Measurements from ENCODE around the gene DAPK1. TPM values are rescaled to one million over a fixed set of nuclear protein-coding genes. Genes with fewer than 3 reads are reported as not detected.

The DAPK1 gene
- total RNA-seq, 8 experiments from 2014 or later: 31.6 to 466 (median 50.0) TPM

GRCh38 chr9:87609486-87609885 lies 111.8 kb downstream of the DAPK1 start:
- no peak for ATAC-seq (replicated peaks in 6 of 8)
- Histone ChIP-seq H3K27ac (no peak overlapping the region), H3K4me1 (replicated peaks in 1 of 2) (peaks cover 4 to 10% of the 10 kb centered on the region in 2 donors), H3K4me3 (no peak overlapping the region)
- in situ Hi-C loops (cut with MboI; ENCODE audit: low pct_unique_long_range_greater_than_20kb in 2 of 9, low sequenced_read_pairs in 9 of 9, unreplicated experiment in 9 of 9): no loop called here
- 58 to 100% (median 86%) methylated on average over 1 to 5 of the region's 5 CpGs for WGBS, 10 experiments

- no peak overlapping the region for H3K27ac ChIP-seq
- H3K4me3 ChIP-seq: no peak overlapping the region
- peaks cover 4 to 10% of the 10 kb centered on the region in 2 donors for H3K4me1 ChIP-seq (replicated peaks in 1 of 2)
- in situ Hi-C loops (cut with MboI; ENCODE audit: low pct_unique_long_range_greater_than_20kb in 2 of 9, low sequenced_read_pairs in 9 of 9, unreplicated experiment in 9 of 9): no loop called here
- peak in 3 of 8 experiments; percentile 11 to 77 (median 11) for ATAC-seq (replicated peaks in 6 of 8)
- WGBS, 10 experiments: 0 to 100% (median 89%) methylated on average over 1 to 10 of the region's 12 CpGs
Observed at GRCh38 chr9:87610200-87611155, 112.8 kb downstream of the DAPK1 start.

GRCh38 chr9:87611776-87612175 lies 114.1 kb downstream of the DAPK1 start:
- Histone ChIP-seq H3K4me1 (replicated peaks in 1 of 2) (peaks cover 4 to 10% of the 10 kb centered on the region in 2 donors), H3K27ac (no peak overlapping the region), H3K4me3 (no peak overlapping the region)
- in situ Hi-C loops (cut with MboI; ENCODE audit: low pct_unique_long_range_greater_than_20kb in 2 of 9, low sequenced_read_pairs in 9 of 9, unreplicated experiment in 9 of 9): no loop called here
- 88 to 100% (median 98%) methylated on average over 2 to 4 of the region's 4 CpGs; no CpG with 5 or more reads in 2 of the 10 experiments for WGBS, 10 experiments
- ATAC-seq (replicated peaks in 6 of 8): no peak

- in situ Hi-C loops (cut with MboI; ENCODE audit: low pct_unique_long_range_greater_than_20kb in 2 of 9, low sequenced_read_pairs in 9 of 9, unreplicated experiment in 9 of 9): no loop called here
- Histone ChIP-seq H3K4me3 (no peak overlapping the region), H3K4me1 (replicated peaks in 1 of 2) (peaks cover 4 to 10% of the 10 kb centered on the region in 2 donors), H3K27ac (no peak overlapping the region)
- WGBS, 10 experiments: 60 to 100% (median 90%) methylated on average over 1 to 3 of the region's 3 CpGs; no CpG with 5 or more reads in 2 of the 10 experiments
- ATAC-seq (replicated peaks in 6 of 8): no peak
Observed at GRCh38 chr9:87612536-87612935, 114.9 kb downstream of the DAPK1 start.

- Histone ChIP-seq H3K4me3 (no peak overlapping the region), H3K4me1 (replicated peaks in 1 of 2) (peaks cover 4 to 10% of the 10 kb centered on the region in 2 donors), H3K27ac (no peak overlapping the region)
- WGBS, 10 experiments: 40 to 100% (median 66%) methylated on average over 2 to 10 of the region's 11 CpGs
- in situ Hi-C loops (cut with MboI; ENCODE audit: low pct_unique_long_range_greater_than_20kb in 2 of 9, low sequenced_read_pairs in 9 of 9, unreplicated experiment in 9 of 9): no loop called here
- peak in 3 of 8 experiments; percentile 11 to 45 (median 41) for ATAC-seq (replicated peaks in 6 of 8)
Observed at GRCh38 chr9:87613265-87614111, 115.8 kb downstream of the DAPK1 start.

- ATAC-seq (replicated peaks in 6 of 8): no peak
- no peak overlapping the region for H3K27ac ChIP-seq
- peaks cover 4 to 10% of the 10 kb centered on the region in 2 donors for H3K4me1 ChIP-seq (replicated peaks in 1 of 2)
- in situ Hi-C loops (cut with MboI; ENCODE audit: low pct_unique_long_range_greater_than_20kb in 2 of 9, low sequenced_read_pairs in 9 of 9, unreplicated experiment in 9 of 9): no loop called here
- no peak overlapping the region for H3K4me3 ChIP-seq
- 14 to 100% (median 97%) methylated on average over 1 to 5 of the region's 7 CpGs; no CpG with 5 or more reads in 3 of the 10 experiments for WGBS, 10 experiments
Observed at GRCh38 chr9:87614397-87614796, 116.7 kb downstream of the DAPK1 start.

- Histone ChIP-seq H3K27ac (no peak overlapping the region), H3K4me3 (no peak overlapping the region), H3K4me1 (replicated peaks in 1 of 2) (peaks cover 4 to 10% of the 10 kb centered on the region in 2 donors)
- ATAC-seq (replicated peaks in 6 of 8): no peak
- 47 to 100% (median 93%) methylated on average over 1 to 6 of the region's 6 CpGs; no CpG with 5 or more reads in 1 of the 10 experiments for WGBS, 10 experiments
- in situ Hi-C loops (cut with MboI; ENCODE audit: low pct_unique_long_range_greater_than_20kb in 2 of 9, low sequenced_read_pairs in 9 of 9, unreplicated experiment in 9 of 9): no loop called here
Observed at GRCh38 chr9:87615136-87615535, 117.5 kb downstream of the DAPK1 start.

- peaks cover 4 to 10% of the 10 kb centered on the region in 2 donors for H3K4me1 ChIP-seq (replicated peaks in 1 of 2)
- in situ Hi-C loops (cut with MboI; ENCODE audit: low pct_unique_long_range_greater_than_20kb in 2 of 9, low sequenced_read_pairs in 9 of 9, unreplicated experiment in 9 of 9): no loop called here
- H3K4me3 ChIP-seq: no peak overlapping the region
- no peak overlapping the region for H3K27ac ChIP-seq
- 38 to 100% (median 98%) methylated on average over 1 to 4 of the region's 6 CpGs; no CpG with 5 or more reads in 2 of the 10 experiments for WGBS, 10 experiments
- ATAC-seq (replicated peaks in 6 of 8): peak in 1 of 8 experiments; percentile 12
Observed at GRCh38 chr9:87615547-87616148, 118.0 kb downstream of the DAPK1 start.

- H3K4me3 ChIP-seq: no peak overlapping the region
- in situ Hi-C loops (cut with MboI; ENCODE audit: low pct_unique_long_range_greater_than_20kb in 2 of 9, low sequenced_read_pairs in 9 of 9, unreplicated experiment in 9 of 9): no loop called here
- no peak for ATAC-seq (replicated peaks in 6 of 8)
- peaks cover 7 to 10% of the 10 kb centered on the region in 2 donors for H3K4me1 ChIP-seq (replicated peaks in 1 of 2)
- 31 to 100% (median 100%) methylated on average over 1 to 2 of the region's 2 CpGs; no CpG with 5 or more reads in 1 of the 10 experiments for WGBS, 10 experiments
- H3K27ac ChIP-seq: no peak overlapping the region
Observed at GRCh38 chr9:87618226-87618625, 120.6 kb downstream of the DAPK1 start.

- 33 to 100% (median 83%) methylated on average over 1 to 3 of the region's 3 CpGs; no CpG with 5 or more reads in 3 of the 10 experiments for WGBS, 10 experiments
- in situ Hi-C loops (cut with MboI; ENCODE audit: low pct_unique_long_range_greater_than_20kb in 2 of 9, low sequenced_read_pairs in 9 of 9, unreplicated experiment in 9 of 9): no loop called here
- Histone ChIP-seq H3K27ac (no peak overlapping the region), H3K4me3 (no peak overlapping the region), H3K4me1 (replicated peaks in 1 of 2) (peaks cover under 1 to 9% of the 10 kb centered on the region in 2 donors)
- no peak for ATAC-seq (replicated peaks in 6 of 8)
Observed at GRCh38 chr9:87618931-87619330, 121.3 kb downstream of the DAPK1 start.

GRCh38 chr9:87619346-87619745 lies 121.7 kb downstream of the DAPK1 start:
- no peak for ATAC-seq (replicated peaks in 6 of 8)
- peaks cover 0 to 9% of the 10 kb centered on the region in 2 donors for H3K4me1 ChIP-seq (replicated peaks in 1 of 2)
- no peak overlapping the region for H3K27ac ChIP-seq
- WGBS, 10 experiments: 70 to 100% (median 95%) methylated on average over 1 to 6 of the region's 8 CpGs; no CpG with 5 or more reads in 4 of the 10 experiments
- in situ Hi-C loops (cut with MboI; ENCODE audit: low pct_unique_long_range_greater_than_20kb in 2 of 9, low sequenced_read_pairs in 9 of 9, unreplicated experiment in 9 of 9): no loop called here
- no peak overlapping the region for H3K4me3 ChIP-seq

- ATAC-seq (replicated peaks in 6 of 8): no peak
- 69 to 94% (median 86%) methylated on average over 2 to 3 of the region's 4 CpGs; no CpG with 5 or more reads in 4 of the 10 experiments for WGBS, 10 experiments
- H3K27ac ChIP-seq: no peak overlapping the region
- H3K4me3 ChIP-seq: no peak overlapping the region
- H3K4me1 ChIP-seq (replicated peaks in 1 of 2): peaks cover 0 to 9% of the 10 kb centered on the region in 2 donors
- in situ Hi-C loops (cut with MboI; ENCODE audit: low pct_unique_long_range_greater_than_20kb in 2 of 9, low sequenced_read_pairs in 9 of 9, unreplicated experiment in 9 of 9): no loop called here
Observed at GRCh38 chr9:87620731-87621322, 123.2 kb downstream of the DAPK1 start.

Data from motor neuron (in vitro differentiated cells).